CD4-positive, alpha-beta T cell treated with Interleukin-15 for 4 hours (primary cell): ENCODE measurements around the gene NHSL2.
"Not testable (repeated sequence)": the region's sequence is repeated elsewhere in the genome, so short reads cannot be mapped to it uniquely, and the experiment has no call there.

Experiments used
- DNase-seq: peaks from one replicate; pipeline ENCODE4 v3.0.0-alpha.2; 2020; ENCODE audit warnings: low spot score

Gene NHSL2

GRCh38 chrX:72043636-72044035, 133.0 kb downstream of the NHSL2 start:
- DNase-seq: no peak

- no peak for DNase-seq
Measured at GRCh38 chrX:72045141-72045540, 134.5 kb downstream of the NHSL2 start.

- no peak for DNase-seq
Measured at GRCh38 chrX:72045552-72046277, 135.1 kb downstream of the NHSL2 start.

- peak; percentile 17 for DNase-seq
Measured at GRCh38 chrX:72046447-72046846, 135.8 kb downstream of the NHSL2 start.

- no peak for DNase-seq
Measured at GRCh38 chrX:72048510-72049455, 138.1 kb downstream of the NHSL2 start.

GRCh38 chrX:72050011-72050410, 139.4 kb downstream of the NHSL2 start:
- DNase-seq: no peak

GRCh38 chrX:72051589-72051988, 140.9 kb downstream of the NHSL2 start:
- no peak for DNase-seq

- DNase-seq: no peak
Measured at GRCh38 chrX:72052415-72053090, 141.9 kb downstream of the NHSL2 start.

- no peak for DNase-seq
Measured at GRCh38 chrX:72053508-72053907, 142.9 kb downstream of the NHSL2 start.

GRCh38 chrX:72054779-72055489, 144.3 kb downstream of the NHSL2 start:
- DNase-seq: no peak

GRCh38 chrX:72057331-72057730, 146.7 kb downstream of the NHSL2 start:
- no peak for DNase-seq

- DNase-seq: peak; percentile 51
Measured at GRCh38 chrX:72057849-72058248, 147.2 kb downstream of the NHSL2 start.

- DNase-seq: not testable (repeated sequence)
Measured at GRCh38 chrX:72058346-72058745, 147.7 kb downstream of the NHSL2 start.

- no peak for DNase-seq
Measured at GRCh38 chrX:72060196-72060920, 149.7 kb downstream of the NHSL2 start.

- no peak for DNase-seq
Measured at GRCh38 chrX:72060921-72061490, 150.4 kb downstream of the NHSL2 start.

GRCh38 chrX:72062916-72063315, 152.3 kb downstream of the NHSL2 start:
- DNase-seq: no peak

- no peak for DNase-seq
Measured at GRCh38 chrX:72069350-72070160, 158.9 kb downstream of the NHSL2 start.

GRCh38 chrX:72071213-72071612, 160.6 kb downstream of the NHSL2 start:
- no peak for DNase-seq

- no peak for DNase-seq
Measured at GRCh38 chrX:72073633-72074032, 163.0 kb downstream of the NHSL2 start.

- DNase-seq: no peak
Measured at GRCh38 chrX:72078411-72078810, 167.8 kb downstream of the NHSL2 start.
